ENCODE data around the gene TMEM63A.
"Not testable (repeated sequence)": the region's sequence is repeated elsewhere in the genome, so short reads cannot be mapped to it uniquely, and the experiment has no call there.

TMEM63A gene

GRCh38 chr1:225815526-225816178 lies 66.5 kb downstream of the TMEM63A start:
- no peaks in the 10 kb centered on the region for H3K27me3 ChIP-seq (ENCODE audit: low read length)
- no peak overlapping the region for H2AFZ ChIP-seq (ENCODE audit: low read depth, low read length, severe bottlenecking)
- no peak for TF ChIP-seq EZH2phosphoT487 (conservative IDR thresholded peaks at IDR 0.05; ENCODE audit: low read length)
- H4K20me1 ChIP-seq (ENCODE audit: low read depth, low read length) = no peaks in the 10 kb centered on the region
- no peak overlapping the region for H3K9ac ChIP-seq (ENCODE audit: low read length)
- no peaks in the 10 kb centered on the region for H3K9me2 ChIP-seq (replicated peaks; ENCODE audit: insufficient read depth, low read length)
- H3K4me2 ChIP-seq (ENCODE audit: low read depth, low read length, poor library complexity, severe bottlenecking) = no peak overlapping the region
- no peaks in the 10 kb centered on the region for H3F3A ChIP-seq (ENCODE audit: insufficient read depth)
- no peaks in the 10 kb centered on the region for H3K79me2 ChIP-seq (ENCODE audit: insufficient read depth, low read length)
- no peaks in the 10 kb centered on the region for H3K9me3 ChIP-seq (ENCODE audit: insufficient read depth, low read length)
- no peak overlapping the region for H3K27ac ChIP-seq (ENCODE audit: low read depth, low read length)
- no peaks in the 10 kb centered on the region for H3K36me3 ChIP-seq (ENCODE audit: low read length)
- H3K4me3 ChIP-seq (ENCODE audit: insufficient read depth, low read length, poor library complexity, severe bottlenecking) = no peak overlapping the region

- not testable (repeated sequence) for H3K36me3 ChIP-seq (ENCODE audit: low read length); H3K4me2 ChIP-seq (ENCODE audit: low read depth, low read length, poor library complexity, severe bottlenecking); H3F3A ChIP-seq (ENCODE audit: insufficient read depth); H3K79me2 ChIP-seq (ENCODE audit: insufficient read depth, low read length); H3K27me3 ChIP-seq (ENCODE audit: low read length); H3K9ac ChIP-seq (ENCODE audit: low read length); H3K9me3 ChIP-seq (ENCODE audit: insufficient read depth, low read length); H4K20me1 ChIP-seq (ENCODE audit: low read depth, low read length); H3K27ac ChIP-seq (ENCODE audit: low read depth, low read length); H2AFZ ChIP-seq (ENCODE audit: low read depth, low read length, severe bottlenecking); H3K4me3 ChIP-seq (ENCODE audit: insufficient read depth, low read length, poor library complexity, severe bottlenecking); H3K9me2 ChIP-seq (replicated peaks; ENCODE audit: insufficient read depth, low read length)
Observed at GRCh38 chr1:225815090-225815489, 67.1 kb downstream of the TMEM63A start.

GRCh38 chr1:225814381-225814780 lies 67.8 kb downstream of the TMEM63A start:
- no peaks in the 10 kb centered on the region for H3K79me2 ChIP-seq (ENCODE audit: insufficient read depth, low read length)
- no peak overlapping the region for H3K27ac ChIP-seq (ENCODE audit: low read depth, low read length)
- H3K4me2 ChIP-seq (ENCODE audit: low read depth, low read length, poor library complexity, severe bottlenecking) = no peak overlapping the region

DNA sequence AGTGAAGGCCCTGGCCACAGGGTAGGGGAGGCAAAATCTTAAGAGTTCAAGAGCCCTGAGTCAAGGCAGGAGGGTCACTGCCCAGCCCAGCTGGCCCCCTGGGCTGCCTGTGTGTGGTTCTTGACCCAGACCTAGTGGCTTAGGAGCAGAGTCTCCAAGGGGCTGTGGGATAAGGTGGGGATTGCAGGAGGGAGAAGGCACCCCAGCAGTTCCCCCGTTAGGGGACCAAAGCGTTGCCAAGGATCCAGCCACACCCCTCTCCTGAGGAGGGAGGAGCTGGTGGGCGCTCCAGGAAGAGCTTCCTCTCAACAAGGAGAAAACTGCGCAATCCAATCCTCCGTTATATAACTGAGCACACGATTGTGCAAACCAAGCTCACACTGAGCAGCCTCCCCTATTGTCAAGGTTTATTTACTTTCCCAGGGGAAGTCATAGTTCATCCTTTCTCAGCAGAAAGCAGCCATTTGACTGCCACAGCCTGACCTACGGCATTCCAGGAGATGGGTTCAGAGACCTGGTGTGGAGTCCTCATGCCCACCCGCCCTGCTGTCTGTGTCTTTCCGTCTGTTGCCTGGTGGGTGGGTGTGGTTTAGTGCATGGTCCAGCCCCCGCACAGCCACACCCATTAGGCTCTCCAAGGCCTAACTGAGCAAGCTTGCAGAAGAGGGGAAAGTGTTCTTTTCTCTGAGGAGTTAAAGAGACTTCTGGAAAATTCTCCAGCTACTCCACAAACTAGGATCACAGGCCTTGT lies 68.8 kb downstream of the TMEM63A start:
- H2AFZ ChIP-seq (ENCODE audit: low read depth, low read length, severe bottlenecking) = no peak overlapping the region
- no peak overlapping the region for H3K4me2 ChIP-seq (ENCODE audit: low read depth, low read length, poor library complexity, severe bottlenecking)
- no peak overlapping the region for H3K27ac ChIP-seq (ENCODE audit: low read depth, low read length)

More at GRCh38 chr1:225814381-225814780, 67.8 kb downstream of the TMEM63A start:
- H3K4me3 ChIP-seq (ENCODE audit: insufficient read depth, low read length, poor library complexity, severe bottlenecking) = no peak overlapping the region
- no peak overlapping the region for H3K9ac ChIP-seq (ENCODE audit: low read length)
- H3F3A ChIP-seq (ENCODE audit: insufficient read depth) = no peaks in the 10 kb centered on the region
- TF ChIP-seq EZH2phosphoT487 (conservative IDR thresholded peaks at IDR 0.05; ENCODE audit: low read length) = no peak
- no peak for TF ChIP-seq CTCF (IDR thresholded peaks at IDR 0.05; ENCODE audit: insufficient read depth, low read length, poor library complexity, severe bottlenecking)
- H3K9me2 ChIP-seq (replicated peaks; ENCODE audit: insufficient read depth, low read length) = no peaks in the 10 kb centered on the region
- no peaks in the 10 kb centered on the region for H4K20me1 ChIP-seq (ENCODE audit: low read depth, low read length)
- no peaks in the 10 kb centered on the region for H3K27me3 ChIP-seq (ENCODE audit: low read length)
- H2AFZ ChIP-seq (ENCODE audit: low read depth, low read length, severe bottlenecking) = no peak overlapping the region
- no peaks in the 10 kb centered on the region for H3K9me3 ChIP-seq (ENCODE audit: insufficient read depth, low read length)
- no peaks in the 10 kb centered on the region for H3K36me3 ChIP-seq (ENCODE audit: low read length)

More for the DNA sequence above, 68.8 kb downstream of the TMEM63A start:
- no peaks in the 10 kb centered on the region for H3F3A ChIP-seq (ENCODE audit: insufficient read depth)
- H3K27me3 ChIP-seq (ENCODE audit: low read length) = no peaks in the 10 kb centered on the region
- no peaks in the 10 kb centered on the region for H3K9me3 ChIP-seq (ENCODE audit: insufficient read depth, low read length)
- no peak overlapping the region for H3K4me3 ChIP-seq (ENCODE audit: insufficient read depth, low read length, poor library complexity, severe bottlenecking)
- no peak overlapping the region for H3K9ac ChIP-seq (ENCODE audit: low read length)
- TF ChIP-seq EZH2phosphoT487 (conservative IDR thresholded peaks at IDR 0.05; ENCODE audit: low read length) = no peak
- TF ChIP-seq CTCF (IDR thresholded peaks at IDR 0.05; ENCODE audit: insufficient read depth, low read length, poor library complexity, severe bottlenecking) = no peak
- no peaks in the 10 kb centered on the region for H4K20me1 ChIP-seq (ENCODE audit: low read depth, low read length)
- no peaks in the 10 kb centered on the region for H3K79me2 ChIP-seq (ENCODE audit: insufficient read depth, low read length)
- H3K9me2 ChIP-seq (replicated peaks; ENCODE audit: insufficient read depth, low read length) = no peaks in the 10 kb centered on the region
- no peaks in the 10 kb centered on the region for H3K36me3 ChIP-seq (ENCODE audit: low read length)

All from SU-DHL-6 (cell line).